Ascending aorta (tissue), 2 donors: ENCODE results near the gene BCAP31. TPM values are rescaled to one million over a fixed set of nuclear protein-coding genes. Genes with fewer than 3 reads are reported as not detected.

Experiments
- DNase-seq, 2 donors: peaks; one replicate each; pipeline ENCODE4 v3.0.0-alpha.2; 2019; ENCODE audit warnings: low spot score in 2 of 2
- H3K27ac ChIP-seq, 2 donors: fragments of 200-600 bp; sonication (generic); one replicate each; pipeline ENCODE4 v1.5.1; 2016 to 2017; ENCODE audit warnings: mild to moderate bottlenecking in 1 of 2
- H3K27me3 ChIP-seq: fragments of 200-600 bp; sonication (generic); one replicate; pipeline ENCODE4 v1.5.1; 2017
- H3K36me3 ChIP-seq, 2 donors: fragments of 200-600 bp; sonication (generic); one replicate each; pipeline ENCODE4 v1.5.1; 2016
- H3K4me1 ChIP-seq, 2 donors: fragments of 200-600 bp; sonication (generic); one replicate each; pipeline ENCODE4 v1.5.1; 2016 to 2017; ENCODE audit warnings: mild to moderate bottlenecking in 1 of 2
- H3K4me3 ChIP-seq, 2 donors: fragments of 200-600 bp; sonication (generic); one replicate each; pipeline ENCODE4 v1.5.1; 2016 to 2017; ENCODE audit warnings: mild to moderate bottlenecking in 1 of 2
- H3K9me3 ChIP-seq, 2 donors: fragments of 200-600 bp; sonication (generic); one replicate each; pipeline ENCODE4 v1.5.1; 2016
- intact Hi-C: fragments of 100-400 bp; cut with DNase I; formaldehyde crosslinking; loops from one replicate; pipeline ENCODE4 v1.15.1; 2023
- total RNA-seq: library from RNA; depleted of rRNA; stranded (reverse); fragments of >200 nt; gene quantifications from one replicate; pipeline ENCODE4 v1.1.0, GENCODE V29; 2016
- TF ChIP-seq, protein P1 (sequence below), 3 experiments: fragments of 200-600 bp in 2 of 3; fragments of 450-650 bp in 1 of 3; sonication (generic) in 2 of 3; IDR thresholded peaks; one replicate each; pipeline ENCODE4 v1.5.1; 2016 to 2019; ENCODE audit warnings: antibody characterized with exemption in 3 of 3, mild to moderate bottlenecking in 1 of 3, moderate library complexity in 1 of 3

Gene BCAP31
- total RNA-seq = 63.0 TPM

DNA sequence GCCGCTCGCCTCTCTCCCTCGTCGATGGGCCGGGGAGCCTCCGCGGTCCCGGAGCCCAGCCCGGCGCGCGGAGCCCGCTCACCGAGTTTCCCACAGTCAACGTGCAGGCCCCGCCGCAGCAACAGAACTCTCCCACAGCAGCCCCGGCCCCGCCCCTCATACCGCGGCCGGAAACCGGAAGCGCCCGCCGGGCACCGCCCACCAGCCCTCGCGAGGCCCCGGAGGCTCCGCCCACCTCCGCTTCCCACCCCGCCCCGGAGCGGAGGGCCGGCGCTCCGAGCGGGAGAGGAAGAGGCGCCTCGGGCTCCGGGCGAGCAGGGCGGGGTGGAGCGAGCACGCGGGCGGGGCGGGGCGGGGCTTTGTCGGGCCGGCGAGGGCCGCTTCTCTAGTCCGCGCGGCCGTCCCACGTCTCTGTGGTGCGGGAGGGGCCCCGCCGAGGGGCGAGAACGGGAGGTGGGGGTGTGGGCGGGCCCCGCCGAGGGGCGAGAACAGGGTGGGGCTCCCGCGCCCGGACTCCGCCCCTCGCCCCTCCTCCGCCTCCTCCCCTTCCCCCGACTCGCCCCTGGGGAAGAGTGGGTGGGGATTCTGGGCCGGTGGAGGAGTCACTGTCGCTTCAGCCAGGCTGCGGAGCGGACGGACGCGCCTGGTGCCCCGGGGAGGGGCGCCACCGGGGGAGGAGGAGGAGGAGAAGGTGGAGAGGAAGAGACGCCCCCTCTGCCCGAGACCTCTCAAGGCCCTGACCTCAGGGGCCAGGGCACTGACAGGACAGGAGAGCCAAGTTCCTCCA lies at the start of gene BCAP31, which contains the start of gene ABCD1:
TSS of gene BCAP31 (minus strand) at position 136 of the 787 bp plus-strand sequence. CDS start 1,143 bp downstream, outside the sequence.
TSS of gene ABCD1 (plus strand) at position 605 of the 787 bp plus-strand sequence. CDS start 411 bp downstream, outside the sequence.
- Histone ChIP-seq H3K4me1 (peaks cover 8 to 26% of the 10 kb centered on the region in 2 donors), H3K27ac (peak within 1 kb of the TSS; percentile 88 to 89)
- intact Hi-C loops = loop anchor here (1.0 to 5.0 kb wide), 3 partner anchors 37 to 204 kb away; partner anchors contain the start of genes IDH3G, SLC6A8 and SSR4

GRCh38 chrX:153773218-153773611 lies 49.0 kb upstream of the BCAP31 start:
- no peak overlapping the region for H3K4me3 ChIP-seq
- no peak for DNase-seq
- no peaks in the 10 kb centered on the region for H3K27me3 ChIP-seq
- no peaks in the 10 kb centered on the region for H3K9me3 ChIP-seq
- no peak overlapping the region for H3K27ac ChIP-seq
- peaks cover 5 to 21% of the 10 kb centered on the region in 2 donors for H3K36me3 ChIP-seq
- intact Hi-C loops = no loop called here
- TF ChIP-seq, protein P1, sequence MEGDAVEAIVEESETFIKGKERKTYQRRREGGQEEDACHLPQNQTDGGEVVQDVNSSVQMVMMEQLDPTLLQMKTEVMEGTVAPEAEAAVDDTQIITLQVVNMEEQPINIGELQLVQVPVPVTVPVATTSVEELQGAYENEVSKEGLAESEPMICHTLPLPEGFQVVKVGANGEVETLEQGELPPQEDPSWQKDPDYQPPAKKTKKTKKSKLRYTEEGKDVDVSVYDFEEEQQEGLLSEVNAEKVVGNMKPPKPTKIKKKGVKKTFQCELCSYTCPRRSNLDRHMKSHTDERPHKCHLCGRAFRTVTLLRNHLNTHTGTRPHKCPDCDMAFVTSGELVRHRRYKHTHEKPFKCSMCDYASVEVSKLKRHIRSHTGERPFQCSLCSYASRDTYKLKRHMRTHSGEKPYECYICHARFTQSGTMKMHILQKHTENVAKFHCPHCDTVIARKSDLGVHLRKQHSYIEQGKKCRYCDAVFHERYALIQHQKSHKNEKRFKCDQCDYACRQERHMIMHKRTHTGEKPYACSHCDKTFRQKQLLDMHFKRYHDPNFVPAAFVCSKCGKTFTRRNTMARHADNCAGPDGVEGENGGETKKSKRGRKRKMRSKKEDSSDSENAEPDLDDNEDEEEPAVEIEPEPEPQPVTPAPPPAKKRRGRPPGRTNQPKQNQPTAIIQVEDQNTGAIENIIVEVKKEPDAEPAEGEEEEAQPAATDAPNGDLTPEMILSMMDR (IDR thresholded peaks at IDR 0.05) = no peak
- no peaks in the 10 kb centered on the region for H3K4me1 ChIP-seq

More for the DNA sequence above, at the start of gene BCAP31, which contains the start of gene ABCD1:
- TF ChIP-seq, protein P1 (IDR thresholded peaks at IDR 0.05) = no peak
- Histone ChIP-seq H3K27me3 (no peaks in the 10 kb centered on the region), H3K36me3 (peaks cover 14 to 15% of the 10 kb centered on the region in 2 donors), H3K4me3 (peak within 1 kb of the TSS; percentile 62 to 69), H3K9me3 (no peaks in the 10 kb centered on the region)
- DNase-seq = peak; percentile 51 to 92

DNA sequence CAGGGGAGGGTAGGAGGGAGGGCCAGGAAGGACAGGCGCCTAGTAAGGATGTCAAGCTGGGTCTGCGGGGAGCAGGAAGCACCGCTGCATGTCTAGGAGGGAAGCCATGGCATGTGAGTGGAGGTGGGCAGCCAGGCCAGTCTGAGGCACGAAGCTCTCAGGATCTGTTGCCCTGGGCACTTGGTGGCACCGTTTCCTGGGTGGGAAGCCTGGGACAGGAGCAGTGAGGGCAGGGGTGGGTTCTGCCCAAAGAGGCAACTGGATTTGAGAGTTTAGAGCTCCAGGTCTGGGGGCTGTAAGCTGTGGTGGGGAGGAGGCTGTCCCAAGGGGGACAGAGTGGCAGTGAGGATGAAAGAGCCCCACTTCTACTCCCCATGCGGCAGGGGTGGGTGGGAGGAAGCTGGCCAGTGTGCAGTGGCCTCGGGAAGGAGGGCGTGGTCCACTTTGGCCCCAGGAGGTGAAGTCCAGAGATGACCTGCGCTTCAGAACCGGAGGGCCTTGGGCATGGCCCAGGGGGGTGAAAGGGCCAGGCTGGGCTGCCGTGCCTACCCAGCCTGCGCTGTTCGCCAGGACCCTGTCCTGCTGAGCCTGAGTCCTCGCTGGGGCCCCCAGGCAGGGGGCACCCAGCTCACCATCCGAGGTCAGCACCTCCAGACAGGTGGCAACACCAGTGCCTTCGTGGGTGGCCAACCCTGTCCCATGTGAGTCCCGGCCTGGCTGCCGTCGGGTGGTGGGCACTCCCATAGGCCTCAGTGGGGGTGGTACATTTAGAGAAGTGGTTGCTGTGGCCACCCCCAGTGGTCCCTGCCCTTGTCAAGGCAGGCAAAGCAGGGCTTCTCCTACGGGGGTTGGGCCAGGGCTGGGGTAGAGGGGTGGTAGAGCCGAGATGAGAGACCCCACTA lies 48.4 kb upstream of the BCAP31 start:
- H3K36me3 ChIP-seq = peaks cover 5 to 21% of the 10 kb centered on the region in 2 donors
- DNase-seq = no peak
- no peak overlapping the region for H3K27ac ChIP-seq
- H3K27me3 ChIP-seq = no peaks in the 10 kb centered on the region
- intact Hi-C loops = no loop called here
- TF ChIP-seq, protein P1 (IDR thresholded peaks at IDR 0.05) = no peak
- H3K4me3 ChIP-seq = no peak overlapping the region
- no peaks in the 10 kb centered on the region for H3K9me3 ChIP-seq
- H3K4me1 ChIP-seq = no peaks in the 10 kb centered on the region

DNA sequence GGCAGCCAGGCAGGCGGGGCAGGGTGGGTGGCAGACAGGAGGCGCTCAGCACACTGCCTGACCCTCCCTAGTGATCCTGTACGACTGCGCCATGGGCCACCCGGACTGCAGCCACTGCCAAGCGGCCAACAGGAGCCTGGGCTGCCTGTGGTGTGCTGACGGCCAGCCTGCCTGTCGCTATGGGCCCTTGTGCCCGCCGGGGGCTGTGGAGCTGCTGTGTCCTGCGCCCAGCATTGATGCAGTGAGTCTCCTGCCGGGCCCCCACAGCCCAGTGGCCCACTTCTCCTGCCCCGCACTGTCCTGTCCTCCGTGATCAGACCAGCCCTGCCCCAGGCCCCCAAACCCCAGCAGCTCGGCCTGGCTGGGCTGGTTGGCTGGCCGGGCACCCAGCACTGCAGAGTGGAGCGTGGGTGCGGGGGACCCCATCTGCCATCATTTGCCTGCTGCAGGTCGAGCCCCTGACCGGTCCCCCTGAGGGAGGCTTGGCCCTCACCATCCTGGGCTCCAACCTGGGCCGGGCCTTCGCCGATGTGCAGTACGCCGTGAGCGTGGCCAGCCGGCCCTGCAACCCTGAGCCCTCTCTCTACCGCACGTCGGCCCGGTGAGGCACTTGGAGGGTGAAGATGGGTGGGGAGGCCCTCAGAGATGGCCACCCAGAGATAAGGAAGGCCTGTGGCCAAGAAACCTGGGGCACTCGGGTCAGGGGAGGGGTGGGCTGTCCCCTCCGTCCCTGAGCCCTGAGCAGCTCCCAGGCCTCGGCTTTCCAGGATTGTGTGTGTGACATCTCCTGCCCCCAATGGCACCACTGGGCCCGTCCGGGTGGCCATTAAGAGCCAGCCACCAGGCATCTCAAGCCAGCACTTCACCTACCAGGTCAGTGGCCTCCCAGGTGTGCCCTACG lies 47.5 kb upstream of the BCAP31 start:
- Histone ChIP-seq H3K27ac (no peak overlapping the region), H3K4me1 (no peaks in the 10 kb centered on the region), H3K9me3 (no peaks in the 10 kb centered on the region), H3K4me3 (no peak overlapping the region), H3K36me3 (peaks cover 5 to 21% of the 10 kb centered on the region in 2 donors), H3K27me3 (no peaks in the 10 kb centered on the region)
- DNase-seq = no peak
- TF ChIP-seq, protein P1 (IDR thresholded peaks at IDR 0.05) = no peak
- intact Hi-C loops = no loop called here
